HCT116 (cell line): Measurements from ENCODE around the gene DIAPH3.

ENCODE experiments used
- CEBPB ChIP-seq: IDR thresholded peaks from 2 replicates; pipeline ENCODE4 v1.6.1; 2012; ENCODE audit warnings: low read depth
- CTCF ChIP-seq, 3 experiments: fragments of 200-600 bp in 1 of 3; sonication (generic) in 1 of 3; IDR thresholded peaks in 2 of 3; conservative IDR thresholded peaks in 1 of 3; 2 replicates each; pipeline ENCODE4 v1.5.1; 2012 to 2017; ENCODE audit warnings: low read depth in 2 of 3, low read length in 2 of 3, antibody characterized with exemption in 1 of 3, borderline replicate concordance in 1 of 3, control low read depth in 1 of 3, mild to moderate bottlenecking in 1 of 3, mixed read lengths in 1 of 3, mixed run types in 1 of 3, moderate library complexity in 1 of 3; ENCODE audit not compliant: insufficient read depth in 1 of 3
- JUND ChIP-seq: IDR thresholded peaks from 2 replicates; pipeline ENCODE4 v1.6.1; 2012
- POLR2A ChIP-seq: IDR thresholded peaks from 2 replicates; pipeline ENCODE4 v1.7.0; 2011; ENCODE audit warnings: borderline replicate concordance; ENCODE audit not compliant: insufficient read depth, insufficient read length; ENCODE audit errors: extremely low read depth
- POLR2AphosphoS5 ChIP-seq: IDR thresholded peaks from 2 replicates; pipeline ENCODE4 v1.6.1; 2011; ENCODE audit warnings: mild to moderate bottlenecking, low read depth, low read length, moderate library complexity
- TCF7L2 ChIP-seq: IDR thresholded peaks from 2 replicates; pipeline ENCODE4 v1.7.0; 2011; ENCODE audit warnings: borderline replicate concordance, inconsistent platforms; ENCODE audit not compliant: insufficient read depth, insufficient read length; ENCODE audit errors: extremely low read depth
- YY1 ChIP-seq: IDR thresholded peaks from 2 replicates; pipeline ENCODE4 v1.6.1; 2011; ENCODE audit warnings: low read length, low read depth, moderate library complexity, mild to moderate bottlenecking; ENCODE audit not compliant: insufficient replicate concordance; ENCODE audit errors: extremely low read depth
- ZBTB33 ChIP-seq: IDR thresholded peaks from 2 replicates; pipeline ENCODE4 v1.6.1; 2011; ENCODE audit warnings: mild to moderate bottlenecking, low read length, moderate library complexity; ENCODE audit not compliant: insufficient replicate concordance; ENCODE audit errors: extremely low read depth
- ZNF274 ChIP-seq: fragments of 200-500 bp; sonication (Bioruptor generic); IDR thresholded peaks from 2 replicates; pipeline ENCODE4 v1.6.1; 2014; ENCODE audit warnings: mild to moderate bottlenecking, low read depth, low read length, inconsistent platforms
- TF ChIP-seq, protein P1 (sequence below): IDR thresholded peaks from 2 replicates; pipeline ENCODE4 v1.6.1; 2012; ENCODE audit warnings: low read depth

- no peak for TF ChIP-seq TCF7L2
- no peak for TF ChIP-seq POLR2A
- TF ChIP-seq CTCF (IDR thresholded peaks at IDR 0.05 in 2 of 3, conservative IDR thresholded peaks at IDR 0.05 in 1 of 3; ENCODE audit: borderline replicate concordance in 1 of 3, insufficient read depth in 1 of 3, low read depth in 2 of 3, low read length in 2 of 3) = no peak
- no peak for TF ChIP-seq CEBPB
- no peak for TF ChIP-seq POLR2AphosphoS5
- TF ChIP-seq, protein P1, sequence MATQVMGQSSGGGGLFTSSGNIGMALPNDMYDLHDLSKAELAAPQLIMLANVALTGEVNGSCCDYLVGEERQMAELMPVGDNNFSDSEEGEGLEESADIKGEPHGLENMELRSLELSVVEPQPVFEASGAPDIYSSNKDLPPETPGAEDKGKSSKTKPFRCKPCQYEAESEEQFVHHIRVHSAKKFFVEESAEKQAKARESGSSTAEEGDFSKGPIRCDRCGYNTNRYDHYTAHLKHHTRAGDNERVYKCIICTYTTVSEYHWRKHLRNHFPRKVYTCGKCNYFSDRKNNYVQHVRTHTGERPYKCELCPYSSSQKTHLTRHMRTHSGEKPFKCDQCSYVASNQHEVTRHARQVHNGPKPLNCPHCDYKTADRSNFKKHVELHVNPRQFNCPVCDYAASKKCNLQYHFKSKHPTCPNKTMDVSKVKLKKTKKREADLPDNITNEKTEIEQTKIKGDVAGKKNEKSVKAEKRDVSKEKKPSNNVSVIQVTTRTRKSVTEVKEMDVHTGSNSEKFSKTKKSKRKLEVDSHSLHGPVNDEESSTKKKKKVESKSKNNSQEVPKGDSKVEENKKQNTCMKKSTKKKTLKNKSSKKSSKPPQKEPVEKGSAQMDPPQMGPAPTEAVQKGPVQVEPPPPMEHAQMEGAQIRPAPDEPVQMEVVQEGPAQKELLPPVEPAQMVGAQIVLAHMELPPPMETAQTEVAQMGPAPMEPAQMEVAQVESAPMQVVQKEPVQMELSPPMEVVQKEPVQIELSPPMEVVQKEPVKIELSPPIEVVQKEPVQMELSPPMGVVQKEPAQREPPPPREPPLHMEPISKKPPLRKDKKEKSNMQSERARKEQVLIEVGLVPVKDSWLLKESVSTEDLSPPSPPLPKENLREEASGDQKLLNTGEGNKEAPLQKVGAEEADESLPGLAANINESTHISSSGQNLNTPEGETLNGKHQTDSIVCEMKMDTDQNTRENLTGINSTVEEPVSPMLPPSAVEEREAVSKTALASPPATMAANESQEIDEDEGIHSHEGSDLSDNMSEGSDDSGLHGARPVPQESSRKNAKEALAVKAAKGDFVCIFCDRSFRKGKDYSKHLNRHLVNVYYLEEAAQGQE = no peak
- no peak for TF ChIP-seq JUND
- no peak for TF ChIP-seq YY1
- TF ChIP-seq ZBTB33 = no peak
- TF ChIP-seq ZNF274 = no peak
Observed at GRCh38 chr13:59879281-59879680, 284.4 kb downstream of the DIAPH3 start.
